GM12878 (cell line): ENCODE results near the gene ITGB3BP. TPM values are rescaled to one million over a fixed set of nuclear protein-coding genes. Genes with fewer than 3 reads are reported as not detected.

Experiments
- ATAC-seq: fragments of 200-7000 bp; cut with Tn5 transposase; 3 replicates; pipeline ENCODE4 v1.9.1; 2020; ENCODE audit warnings: mild to moderate bottlenecking, moderate library complexity
- BruUV-seq: library from RNA; stranded (reverse); fragments of 400-500 nt; replicated peaks from 2 replicates; lab custom pipeline; 2021; lab: Mats Ljungman, UMichigan
- CTCF ChIA-PET: fragments of 300-600 bp; sonication (Branson Sonifier 250); formaldehyde crosslinking; extraction: SDS; loops from one replicate; lab custom pipeline; 2021; ENCODE audit warnings: inconsistent platforms; lab: Yijun Ruan, JAX
- POLR2A ChIA-PET: fragments of 350-600 bp; formaldehyde crosslinking; extraction: SDS; loops from one replicate; lab custom pipeline; 2021; ENCODE audit warnings: inconsistent platforms; lab: Charles Lee
- RAD21 ChIA-PET: fragments of 300-600 bp; sonication (Branson Sonifier 250); formaldehyde crosslinking; loops from one replicate; lab custom pipeline; 2023; ENCODE audit warnings: antibody characterized with exemption; ENCODE audit not compliant: unreplicated experiment; lab: Charles Lee
- SMC1A ChIA-PET: fragments of 300-600 bp; sonication (Branson Sonifier 250); formaldehyde crosslinking; loops from one replicate; lab custom pipeline; 2023; ENCODE audit not compliant: unreplicated experiment, uncharacterized antibody; lab: Charles Lee
- DNase-seq: peaks from one replicate; pipeline ENCODE4 v3.0.0-alpha.2; 2011; ENCODE audit warnings: low read depth, low spot score
- FAIRE-seq: peaks from 3 replicates; lab custom pipeline; 2011; peaks lifted over from hg19 to GRCh38; lab: Jason Lieb, UNC
- H2AFZ ChIP-seq: 2 replicates; pipeline ENCODE4 v1.6.0; 2011; ENCODE audit warnings: low read depth, low read length, control low read depth; ENCODE audit not compliant: control insufficient read depth
- H3K27ac ChIP-seq: 2 replicates; pipeline ENCODE4 v1.5.1; 2011; ENCODE audit warnings: control low read depth; ENCODE audit not compliant: control insufficient read depth, insufficient read depth
- H3K27me3 ChIP-seq, 2 experiments: replicated peaks in 1 of 2; 2 replicates each; pipeline versions ENCODE4 v1.6.0 to v1.6.1; 2011; ENCODE audit warnings: low read length in 1 of 2; ENCODE audit not compliant: control insufficient read depth in 2 of 2, insufficient read depth in 2 of 2
- H3K36me3 ChIP-seq, 2 experiments: 2 replicates each; pipeline ENCODE4 v1.5.1; 2011; ENCODE audit warnings: low read length in 1 of 2; ENCODE audit not compliant: control insufficient read depth in 2 of 2, insufficient read depth in 2 of 2
- H3K4me1 ChIP-seq: 2 replicates; pipeline ENCODE4 v1.6.1; 2011; ENCODE audit warnings: mild to moderate bottlenecking, low read length, moderate library complexity, mixed read lengths; ENCODE audit not compliant: control insufficient read depth, insufficient read depth
- H3K4me2 ChIP-seq: 2 replicates; pipeline ENCODE4 v1.6.0; 2011; ENCODE audit warnings: control low read depth; ENCODE audit not compliant: control insufficient read depth, insufficient read depth
- H3K4me3 ChIP-seq: fragments of 200-600 bp; sonication (generic); 2 replicates; pipeline ENCODE4 v1.5.1; 2016
- H3K79me2 ChIP-seq: 2 replicates; pipeline ENCODE4 v1.6.0; 2011; ENCODE audit warnings: low read length; ENCODE audit not compliant: control insufficient read depth, insufficient read depth
- H3K9ac ChIP-seq: 2 replicates; pipeline ENCODE4 v1.8.0; 2011; ENCODE audit warnings: low read length, control low read depth, mixed read lengths; ENCODE audit not compliant: control insufficient read depth, insufficient read depth
- H3K9me3 ChIP-seq: replicated peaks from 3 replicates; pipeline ENCODE4 v1.5.1; 2011; ENCODE audit warnings: mild to moderate bottlenecking, low read length; ENCODE audit not compliant: control insufficient read depth, insufficient read depth
- H4K20me1 ChIP-seq: 2 replicates; pipeline ENCODE4 v1.6.0; 2011; ENCODE audit not compliant: control insufficient read depth, insufficient read depth
- MAX ChIP-seq: IDR thresholded peaks from 2 replicates; pipeline ENCODE4 v1.6.1; 2012; ENCODE audit warnings: low read depth, low read length, improper control_type of control experiment
- MTA2 ChIP-seq: fragments of 450-650 bp; IDR thresholded peaks from 2 replicates; pipeline ENCODE4 v1.6.1; 2016; ENCODE audit warnings: low read depth, mild to moderate bottlenecking, moderate library complexity
- MYC ChIP-seq: IDR thresholded peaks from 2 replicates; pipeline ENCODE4 v1.6.1; 2011; ENCODE audit warnings: mild to moderate bottlenecking, low read length, moderate library complexity, inconsistent platforms; ENCODE audit not compliant: insufficient read depth, insufficient replicate concordance, insufficient read length, severe bottlenecking
- PML ChIP-seq: IDR thresholded peaks from 2 replicates; pipeline ENCODE4 v1.6.1; 2012; ENCODE audit warnings: low read length, inconsistent platforms
- STAT3 ChIP-seq: IDR thresholded peaks from 2 replicates; pipeline ENCODE4 v1.6.1; 2011; ENCODE audit warnings: low read depth, low read length, improper control_type of control experiment
- USF1 ChIP-seq: IDR thresholded peaks from 2 replicates; pipeline ENCODE4 v1.6.1; 2011; ENCODE audit warnings: borderline replicate concordance, low read depth, mild to moderate bottlenecking, moderate library complexity, mixed read lengths, low read length; ENCODE audit not compliant: insufficient read depth; ENCODE audit errors: extremely low read length
- ZBTB33 ChIP-seq: fragments of 450-650 bp; IDR thresholded peaks from 2 replicates; pipeline ENCODE4 v1.6.1; 2017; ENCODE audit warnings: mild to moderate bottlenecking
- ZNF622 ChIP-seq: fragments of 450-650 bp; IDR thresholded peaks from 2 replicates; pipeline ENCODE4 v1.6.1; 2017; ENCODE audit warnings: mild to moderate bottlenecking, inconsistent platforms
- in situ Hi-C: fragments of 300-500 bp; cut with MboI; formaldehyde crosslinking; loops from 9 replicates; pipeline ENCODE4 v1.14.3; 2018; ENCODE audit warnings: mixed read lengths
- intact Hi-C: fragments of 100-400 bp; cut with micrococcal nuclease; formaldehyde crosslinking; loops from one replicate; pipeline ENCODE4 v1.14.2; 2022; ENCODE audit not compliant: unreplicated experiment
- polyA plus RNA-seq, 11 experiments: library from polyadenylated mRNA; depleted of rRNA in 4 of 11; unstranded in 6 of 11; stranded (reverse) in 5 of 11; fragments of >200 nt; fragmentation: Nextera tagmentation in 4 of 11; fragmentation: Illumina TruSeq in 1 of 11; extraction: Ambion mirVana in 4 of 11; extraction: Trizol in 1 of 11; gene quantifications; 1 replicate in 1 of 11; 2 replicates in 10 of 11; pipeline versions ENCODE4 v1.2.1 to v1.2.3, GENCODE V29; 2011 to 2016; ENCODE audit warnings: inconsistent platforms in 2 of 11, missing spikeins in 2 of 11, low read depth in 1 of 11
- total RNA-seq, 4 experiments: library from RNA; depleted of rRNA in 3 of 4; stranded (reverse); fragments of >200 nt in 3 of 4; fragmentation: Illumina TruSeq in 1 of 4; extraction: Trizol in 1 of 4; gene quantifications; 2 replicates each; pipeline versions ENCODE4 v1.2.1 to v1.2.3, GENCODE V29; 2013 to 2021
- TF ChIP-seq, protein P1 (sequence below): fragments of 450-650 bp; IDR thresholded peaks from 2 replicates; pipeline ENCODE4 v1.6.1; 2018; ENCODE audit warnings: mild to moderate bottlenecking, low read depth, moderate library complexity; ENCODE audit not compliant: partially characterized antibody
- TF ChIP-seq, protein P2 (sequence below): fragments of 450-650 bp; IDR thresholded peaks from 2 replicates; pipeline ENCODE4 v1.6.1; 2017; ENCODE audit warnings: mild to moderate bottlenecking, moderate library complexity

Gene ITGB3BP
- total and polyA plus RNA-seq, 10 of the 15 experiments (the other 5 are each of a cell fraction or from before 2014, with no cell fraction given): 39.2 to 86.2 (median 61.8) TPM

- no peak for ATAC-seq
- ChIA-PET RAD21 (no interaction called here), POLR2A (no interaction called here), SMC1A (interaction anchor here (1.3 to 5.8 kb wide), 3 partner anchors 8 to 46 kb away, joined by 3 to 28 read pairs (median 4); no protein-coding TSS in a partner anchor), CTCF (interaction anchor here (0.7 to 1.4 kb wide), 5 partner anchors 12 to 215 kb away, joined by 3 read pairs; no protein-coding TSS in a partner anchor)
- no peaks in the 10 kb centered on the region for H3K4me1 ChIP-seq
- in situ Hi-C loops: no loop called here
- no peak overlapping the region for H2AFZ ChIP-seq
- no peaks in the 10 kb centered on the region for H3K79me2 ChIP-seq
- no peaks in the 10 kb centered on the region; a peak in 2 of 4 replicates for H3K36me3 ChIP-seq
- no peak for DNase-seq
- H3K27me3 ChIP-seq: no peaks in the 10 kb centered on the region
- no TSS peak for BruUV-seq
- H3K9ac ChIP-seq: no peak overlapping the region
- H3K9me3 ChIP-seq: no peaks in the 10 kb centered on the region
- no peak for FAIRE-seq
- H3K27ac ChIP-seq: no peak overlapping the region
- H3K4me2 ChIP-seq: no peak overlapping the region
- intact Hi-C loops: loop anchor here (10.0 kb wide), 1 partner anchor 60 kb away; no protein-coding TSS in a partner anchor
- H4K20me1 ChIP-seq: no peaks in the 10 kb centered on the region
- no peak overlapping the region for H3K4me3 ChIP-seq
- TF ChIP-seq PML (no peak), MAX (no peak), MYC (no peak), STAT3 (no peak), MTA2 (no peak), USF1 (no peak), ZBTB33 (no peak), ZNF622 (no peak)
- TF ChIP-seq, protein P1, sequence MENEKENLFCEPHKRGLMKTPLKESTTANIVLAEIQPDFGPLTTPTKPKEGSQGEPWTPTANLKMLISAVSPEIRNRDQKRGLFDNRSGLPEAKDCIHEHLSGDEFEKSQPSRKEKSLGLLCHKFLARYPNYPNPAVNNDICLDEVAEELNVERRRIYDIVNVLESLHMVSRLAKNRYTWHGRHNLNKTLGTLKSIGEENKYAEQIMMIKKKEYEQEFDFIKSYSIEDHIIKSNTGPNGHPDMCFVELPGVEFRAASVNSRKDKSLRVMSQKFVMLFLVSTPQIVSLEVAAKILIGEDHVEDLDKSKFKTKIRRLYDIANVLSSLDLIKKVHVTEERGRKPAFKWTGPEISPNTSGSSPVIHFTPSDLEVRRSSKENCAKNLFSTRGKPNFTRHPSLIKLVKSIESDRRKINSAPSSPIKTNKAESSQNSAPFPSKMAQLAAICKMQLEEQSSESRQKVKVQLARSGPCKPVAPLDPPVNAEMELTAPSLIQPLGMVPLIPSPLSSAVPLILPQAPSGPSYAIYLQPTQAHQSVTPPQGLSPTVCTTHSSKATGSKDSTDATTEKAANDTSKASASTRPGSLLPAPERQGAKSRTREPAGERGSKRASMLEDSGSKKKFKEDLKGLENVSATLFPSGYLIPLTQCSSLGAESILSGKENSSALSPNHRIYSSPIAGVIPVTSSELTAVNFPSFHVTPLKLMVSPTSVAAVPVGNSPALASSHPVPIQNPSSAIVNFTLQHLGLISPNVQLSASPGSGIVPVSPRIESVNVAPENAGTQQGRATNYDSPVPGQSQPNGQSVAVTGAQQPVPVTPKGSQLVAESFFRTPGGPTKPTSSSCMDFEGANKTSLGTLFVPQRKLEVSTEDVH: no peak
- TF ChIP-seq, protein P2, sequence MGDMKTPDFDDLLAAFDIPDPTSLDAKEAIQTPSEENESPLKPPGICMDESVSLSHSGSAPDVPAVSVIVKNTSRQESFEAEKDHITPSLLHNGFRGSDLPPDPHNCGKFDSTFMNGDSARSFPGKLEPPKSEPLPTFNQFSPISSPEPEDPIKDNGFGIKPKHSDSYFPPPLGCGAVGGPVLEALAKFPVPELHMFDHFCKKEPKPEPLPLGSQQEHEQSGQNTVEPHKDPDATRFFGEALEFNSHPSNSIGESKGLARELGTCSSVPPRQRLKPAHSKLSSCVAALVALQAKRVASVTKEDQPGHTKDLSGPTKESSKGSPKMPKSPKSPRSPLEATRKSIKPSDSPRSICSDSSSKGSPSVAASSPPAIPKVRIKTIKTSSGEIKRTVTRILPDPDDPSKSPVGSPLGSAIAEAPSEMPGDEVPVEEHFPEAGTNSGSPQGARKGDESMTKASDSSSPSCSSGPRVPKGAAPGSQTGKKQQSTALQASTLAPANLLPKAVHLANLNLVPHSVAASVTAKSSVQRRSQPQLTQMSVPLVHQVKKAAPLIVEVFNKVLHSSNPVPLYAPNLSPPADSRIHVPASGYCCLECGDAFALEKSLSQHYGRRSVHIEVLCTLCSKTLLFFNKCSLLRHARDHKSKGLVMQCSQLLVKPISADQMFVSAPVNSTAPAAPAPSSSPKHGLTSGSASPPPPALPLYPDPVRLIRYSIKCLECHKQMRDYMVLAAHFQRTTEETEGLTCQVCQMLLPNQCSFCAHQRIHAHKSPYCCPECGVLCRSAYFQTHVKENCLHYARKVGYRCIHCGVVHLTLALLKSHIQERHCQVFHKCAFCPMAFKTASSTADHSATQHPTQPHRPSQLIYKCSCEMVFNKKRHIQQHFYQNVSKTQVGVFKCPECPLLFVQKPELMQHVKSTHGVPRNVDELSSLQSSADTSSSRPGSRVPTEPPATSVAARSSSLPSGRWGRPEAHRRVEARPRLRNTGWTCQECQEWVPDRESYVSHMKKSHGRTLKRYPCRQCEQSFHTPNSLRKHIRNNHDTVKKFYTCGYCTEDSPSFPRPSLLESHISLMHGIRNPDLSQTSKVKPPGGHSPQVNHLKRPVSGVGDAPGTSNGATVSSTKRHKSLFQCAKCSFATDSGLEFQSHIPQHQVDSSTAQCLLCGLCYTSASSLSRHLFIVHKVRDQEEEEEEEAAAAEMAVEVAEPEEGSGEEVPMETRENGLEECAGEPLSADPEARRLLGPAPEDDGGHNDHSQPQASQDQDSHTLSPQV: no peak
These were observed 118.0 kb downstream of the ITGB3BP start for GRCh38 chr1:63405021-63405420.
